Spleen (tissue), 11 donors: ENCODE measurements around the gene ECI1. TPM values are rescaled to one million over a fixed set of nuclear protein-coding genes. Genes with fewer than 3 reads are reported as not detected.

Experiments
- DNase-seq: peaks from one replicate; pipeline ENCODE4 v3.0.0-alpha.2; 2020
- H3K27ac ChIP-seq, 8 donors: fragments of 200-600 bp; sonication (generic) in 7 of 8; 1 replicate in 4 of 8; 2 replicates in 4 of 8; pipeline versions ENCODE4 v1.5.0 to v1.8.0; 2016 to 2021; ENCODE audit warnings: inconsistent platforms in 4 of 8, mild to moderate bottlenecking in 4 of 8, moderate library complexity in 1 of 8
- H3K27me3 ChIP-seq, 7 donors: fragments of 200-600 bp; sonication (generic) in 6 of 7; replicated peaks in 1 of 7; 1 replicate in 4 of 7; 2 replicates in 3 of 7; pipeline versions ENCODE4 v1.5.0 to v1.8.0; 2016 to 2021; ENCODE audit warnings: inconsistent platforms in 3 of 7, mild to moderate bottlenecking in 1 of 7
- H3K36me3 ChIP-seq, 6 donors: fragments of 200-600 bp; sonication (generic) in 5 of 6; 1 replicate in 4 of 6; 2 replicates in 2 of 6; pipeline versions ENCODE4 v1.5.0 to v1.8.0; 2016 to 2021; ENCODE audit warnings: inconsistent platforms in 2 of 6
- H3K4me1 ChIP-seq, 6 donors: fragments of 200-600 bp; sonication (generic) in 5 of 6; 1 replicate in 3 of 6; 2 replicates in 3 of 6; pipeline versions ENCODE4 v1.5.0 to v1.8.0; 2016 to 2021; ENCODE audit warnings: inconsistent platforms in 3 of 6
- H3K4me3 ChIP-seq, 8 donors: fragments of 200-600 bp; sonication (generic) in 7 of 8; 1 replicate in 4 of 8; 2 replicates in 4 of 8; pipeline versions ENCODE4 v1.5.0 to v1.8.0; 2016 to 2021; ENCODE audit warnings: inconsistent platforms in 4 of 8, mild to moderate bottlenecking in 4 of 8, moderate library complexity in 2 of 8
- H3K9me3 ChIP-seq, 8 donors: fragments of 200-600 bp; sonication (generic) in 7 of 8; 1 replicate in 4 of 8; 2 replicates in 4 of 8; pipeline versions ENCODE4 v1.5.0 to v1.8.0; 2016 to 2021; ENCODE audit warnings: inconsistent platforms in 4 of 8
- POLR2A ChIP-seq, 3 donors: fragments of 450-650 bp; IDR thresholded peaks; one replicate each; pipeline ENCODE4 v1.5.1; 2017; ENCODE audit warnings: antibody characterized with exemption in 3 of 3, mild to moderate bottlenecking in 1 of 3
- POLR2AphosphoS5 ChIP-seq, 3 donors: sonication (generic); formaldehyde crosslinking; IDR thresholded peaks; one replicate each; pipeline ENCODE4 v1.5.1; 2017; ENCODE audit warnings: antibody characterized with exemption in 3 of 3
- WGBS, 5 donors: extraction: QIAGEN DNeasy Blood & Tissue Kit in 3 of 5; methylation state at CpG; one replicate each; pipeline versions ENCODE4 v1.1.5 to v1.1.7; 2013 to 2018; 5-methylcytosine and 5-hydroxymethylcytosine counted together
- intact Hi-C: fragments of 100-400 bp; cut with DNase I; formaldehyde crosslinking; loops from one replicate; pipeline ENCODE4 v1.15.0; 2023; ENCODE audit warnings: low total_unique reads
- polyA plus RNA-seq, 3 donors: library from polyadenylated mRNA; stranded (reverse); fragments of 200-250 nt; gene quantifications; one replicate each; pipeline ENCODE4 v1.2.1, GENCODE V29; 2013
- total RNA-seq, 7 donors: library from RNA; depleted of rRNA in 3 of 7; stranded (reverse); fragments of >200 nt in 3 of 7; fragmentation: NEBNext Ultra II Directional in 4 of 7; extraction: Animal tissue kit (Norgen Biotek cat#: 25700) in 4 of 7; gene quantifications; one replicate each; pipeline versions ENCODE4 v1.1.0 to v1.2.1, GENCODE V29; 2016 to 2021
- TF ChIP-seq, protein P1 (sequence below), 11 experiments: fragments of 200-600 bp in 7 of 11; fragments of 450-650 bp in 4 of 11; sonication (generic) in 4 of 11; IDR thresholded peaks in 8 of 11; conservative IDR thresholded peaks in 3 of 11; 1 replicate in 7 of 11; 2 replicates in 4 of 11; pipeline versions ENCODE4 v1.4.0 to v1.8.0; 2016 to 2021; ENCODE audit warnings: antibody characterized with exemption in 11 of 11, inconsistent platforms in 4 of 11, mild to moderate bottlenecking in 1 of 11
- donor health status: healthy with polysubstance abuse.
- donor health status: DM: no; HTN: no; CAD: no; lungs with moderate emphysema.
- donor health status: DM: no; HTN: no; CAD: no.
- donor health status: Bipolar disorder and iron deficiency.
- donor health status: healthy.
- donor health status: DM: no; HTN: no; CAD: no.
- donor health status: DM: yes; HTN: yes; CAD: no.

ECI1 gene
- total and polyA plus RNA-seq, 10 donors, result 20.6 to 54.8 (median 34.0) TPM

DNA sequence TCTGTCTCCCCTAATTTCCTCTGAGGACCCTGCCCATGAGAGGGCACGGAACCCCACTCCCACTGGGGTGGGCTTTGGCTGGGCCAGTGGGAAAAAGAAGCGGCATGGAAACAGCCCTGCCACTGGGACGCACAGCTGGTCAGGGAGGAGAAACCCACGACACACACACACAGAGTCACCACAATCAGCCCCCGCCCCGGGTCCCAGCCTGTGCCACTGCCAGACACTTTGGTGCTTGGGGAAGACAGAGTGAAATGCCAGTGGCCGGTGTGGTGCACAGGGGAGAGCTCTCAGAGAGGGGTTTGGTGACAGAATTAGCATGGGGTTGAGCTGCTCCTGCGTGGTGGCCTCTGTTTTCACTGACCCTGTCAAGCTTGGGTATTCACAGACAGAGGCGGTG, 47.2 kb upstream of the ECI1 start:
- DNase-seq, result no peak
- intact Hi-C loops, result no loop called here
- Histone ChIP-seq H3K27me3 (no peaks in the 10 kb centered on the region), H3K4me3 (no peak overlapping the region), H3K36me3 (peaks cover 0 to 16% (median under 1%) of the 10 kb centered on the region in 6 donors), H3K9me3 (no peaks in the 10 kb centered on the region), H3K27ac (no peak overlapping the region), H3K4me1 (peaks cover 0 to 14% (median 5%) of the 10 kb centered on the region in 6 donors)
- 91 to 96% (median 95%) methylated on average over 9 of the region's 9 CpGs for WGBS, 5 donors
- TF ChIP-seq POLR2A (IDR thresholded peaks at IDR 0.05), result no peak
- no peak for TF ChIP-seq POLR2AphosphoS5 (IDR thresholded peaks at IDR 0.05)
- TF ChIP-seq, protein P1, sequence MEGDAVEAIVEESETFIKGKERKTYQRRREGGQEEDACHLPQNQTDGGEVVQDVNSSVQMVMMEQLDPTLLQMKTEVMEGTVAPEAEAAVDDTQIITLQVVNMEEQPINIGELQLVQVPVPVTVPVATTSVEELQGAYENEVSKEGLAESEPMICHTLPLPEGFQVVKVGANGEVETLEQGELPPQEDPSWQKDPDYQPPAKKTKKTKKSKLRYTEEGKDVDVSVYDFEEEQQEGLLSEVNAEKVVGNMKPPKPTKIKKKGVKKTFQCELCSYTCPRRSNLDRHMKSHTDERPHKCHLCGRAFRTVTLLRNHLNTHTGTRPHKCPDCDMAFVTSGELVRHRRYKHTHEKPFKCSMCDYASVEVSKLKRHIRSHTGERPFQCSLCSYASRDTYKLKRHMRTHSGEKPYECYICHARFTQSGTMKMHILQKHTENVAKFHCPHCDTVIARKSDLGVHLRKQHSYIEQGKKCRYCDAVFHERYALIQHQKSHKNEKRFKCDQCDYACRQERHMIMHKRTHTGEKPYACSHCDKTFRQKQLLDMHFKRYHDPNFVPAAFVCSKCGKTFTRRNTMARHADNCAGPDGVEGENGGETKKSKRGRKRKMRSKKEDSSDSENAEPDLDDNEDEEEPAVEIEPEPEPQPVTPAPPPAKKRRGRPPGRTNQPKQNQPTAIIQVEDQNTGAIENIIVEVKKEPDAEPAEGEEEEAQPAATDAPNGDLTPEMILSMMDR (IDR thresholded peaks at IDR 0.05 in 8 of 11, conservative IDR thresholded peaks at IDR 0.05 in 3 of 11), result no peak

- no peaks in the 10 kb centered on the region for H3K9me3 ChIP-seq
- whole genome bisulfite sequencing, 5 donors, result 87 to 98% (median 97%) methylated on average over 5 to 22 of the region's 22 CpGs
- TF ChIP-seq POLR2A (IDR thresholded peaks at IDR 0.05) (no peak), POLR2AphosphoS5 (IDR thresholded peaks at IDR 0.05) (no peak)
- TF ChIP-seq, protein P1 (IDR thresholded peaks at IDR 0.05 in 8 of 11, conservative IDR thresholded peaks at IDR 0.05 in 3 of 11), result no peak
- H3K27me3 ChIP-seq, result no peaks in the 10 kb centered on the region
- peaks cover 0 to 14% (median 5%) of the 10 kb centered on the region in 6 donors for H3K4me1 ChIP-seq
- intact Hi-C loops, result no loop called here
- no peak overlapping the region for H3K27ac ChIP-seq
- H3K4me3 ChIP-seq, result no peak overlapping the region
- H3K36me3 ChIP-seq, result peaks cover 0 to 13% (median 0%) of the 10 kb centered on the region in 6 donors
- DNase-seq, result no peak
Observed at GRCh38 chr16:2297506-2297860, 46.1 kb upstream of the ECI1 start.

- H3K27ac ChIP-seq, result peak overlapping the region in 1 of 8 donors; percentile 24
- H3K4me3 ChIP-seq, result no peak overlapping the region
- H3K36me3 ChIP-seq, result peaks cover 0 to 18% (median 1%) of the 10 kb centered on the region in 6 donors
- H3K4me1 ChIP-seq, result peaks cover 0 to 14% (median 5%) of the 10 kb centered on the region in 6 donors
- intact Hi-C loops, result no loop called here
- H3K27me3 ChIP-seq, result no peaks in the 10 kb centered on the region
- no peaks in the 10 kb centered on the region for H3K9me3 ChIP-seq
- WGBS, 5 donors, result 79 to 88% (median 80%) methylated on average over 20 to 23 of the region's 23 CpGs
- no peak for DNase-seq
- TF ChIP-seq POLR2A (IDR thresholded peaks at IDR 0.05), result no peak
- TF ChIP-seq, protein P1 (IDR thresholded peaks at IDR 0.05 in 8 of 11, conservative IDR thresholded peaks at IDR 0.05 in 3 of 11), result peak in 8 of 11 experiments; percentile 35 to 59 (median 45)
Observed at GRCh38 chr16:2296661-2297505, 45.5 kb upstream of the ECI1 start.

- intact Hi-C loops, result no loop called here
- Histone ChIP-seq H3K4me1 (peaks cover 0 to 14% (median 5%) of the 10 kb centered on the region in 6 donors), H3K9me3 (no peaks in the 10 kb centered on the region), H3K27ac (no peak overlapping the region), H3K27me3 (no peaks in the 10 kb centered on the region), H3K36me3 (peaks cover 0 to 32% (median 5%) of the 10 kb centered on the region in 6 donors), H3K4me3 (no peak overlapping the region)
- TF ChIP-seq, protein P1 (IDR thresholded peaks at IDR 0.05 in 8 of 11, conservative IDR thresholded peaks at IDR 0.05 in 3 of 11), result no peak
- TF ChIP-seq POLR2AphosphoS5 (IDR thresholded peaks at IDR 0.05) (no peak), POLR2A (IDR thresholded peaks at IDR 0.05) (no peak)
- WGBS, 5 donors, result 84 to 94% (median 87%) methylated on average over 12 to 21 of the region's 21 CpGs
- peak; percentile 70 for DNase-seq
Observed at GRCh38 chr16:2295056-2295798, 43.8 kb upstream of the ECI1 start.
